Psoas muscle (tissue), 8 donors: ENCODE data around the gene NT5DC4. TPM values are rescaled to one million over a fixed set of nuclear protein-coding genes. Genes with fewer than 3 reads are reported as not detected.

Experiments
- ATAC-seq, 4 donors: fragments of 200-7000 bp; cut with Tn5 transposase; one replicate each; pipeline ENCODE4 v1.9.1; 2020; ENCODE audit warnings: moderate library complexity in 3 of 4, mild to moderate bottlenecking in 2 of 4
- DNase-seq, 2 donors: peaks; one replicate each; pipeline ENCODE4 v3.0.0-alpha.2; 2020
- H3K27ac ChIP-seq: fragments of 200-600 bp; one replicate; pipeline ENCODE4 v1.8.0; 2022
- H3K27me3 ChIP-seq, 3 donors: fragments of 200-600 bp in 1 of 3; one replicate each; pipeline versions ENCODE4 v1.6.1 to v1.8.0; 2013 to 2022; ENCODE audit warnings: low read length in 2 of 3, mild to moderate bottlenecking in 2 of 3, moderate library complexity in 1 of 3; ENCODE audit not compliant: insufficient read depth in 3 of 3
- H3K36me3 ChIP-seq, 2 donors: fragments of 200-600 bp in 1 of 2; one replicate each; pipeline versions ENCODE4 v1.6.1 to v1.8.0; 2013 to 2022; ENCODE audit warnings: low read depth in 1 of 2, mild to moderate bottlenecking in 1 of 2, moderate library complexity in 1 of 2; ENCODE audit not compliant: insufficient read depth in 1 of 2
- H3K4me1 ChIP-seq: fragments of 200-600 bp; one replicate; pipeline ENCODE4 v1.8.0; 2022
- H3K4me3 ChIP-seq: fragments of 200-600 bp; one replicate; pipeline ENCODE4 v1.8.0; 2022; ENCODE audit warnings: mild to moderate bottlenecking
- H3K9me3 ChIP-seq: fragments of 200-600 bp; one replicate; pipeline ENCODE4 v1.8.0; 2022
- CTCF ChIP-seq: fragments of 200-600 bp; IDR thresholded peaks from one replicate; pipeline ENCODE4 v1.8.0; 2022; ENCODE audit warnings: antibody characterized with exemption
- WGBS, 3 donors: extraction: QIAGEN DNeasy Blood & Tissue Kit; methylation state at CpG; one replicate each; pipeline versions ENCODE4 v1.1.6 to v1.1.7; 2013; 5-methylcytosine and 5-hydroxymethylcytosine counted together
- intact Hi-C, 2 donors: fragments of 100-400 bp; cut with DNase I; formaldehyde crosslinking; loops; one replicate each; pipeline versions ENCODE4 v1.11.0 to v1.14.2; 2022
- polyA plus RNA-seq, 3 donors: library from polyadenylated mRNA; stranded (reverse); fragments of 200-250 nt; gene quantifications; one replicate each; pipeline ENCODE4 v1.2.3, GENCODE V29; 2013
- total RNA-seq, 4 donors: library from RNA; stranded (reverse); fragmentation: NEBNext Ultra II Directional in 2 of 4; extraction: Animal tissue kit (Norgen Biotek cat#: 25700) in 2 of 4; gene quantifications; one replicate each; pipeline versions ENCODE4 v1.2.1 to v1.2.4, GENCODE V29; 2021 to 2023
- donor health status: healthy with polysubstance abuse.
- donor health status: DM: no; HTN: no; CAD: no; lungs with moderate emphysema.
- donor health status: Bipolar disorder and iron deficiency.
- donor health status: healthy.
- donor health status: DM: yes; HTN: yes; CAD: no.
- donor health status: DM: no; HTN: no; CAD: no.
- donor health status: DM: no; HTN: no; CAD: no.
- donor health status: DM: yes; HTN: yes; CAD: no.

The NT5DC4 gene
- total and polyA plus RNA-seq, 7 donors: not detected

- Histone ChIP-seq H3K4me3 (peak overlapping the region; percentile 9), H3K4me1 (no peaks in the 10 kb centered on the region), H3K27ac (no peak overlapping the region), H3K9me3 (no peaks in the 10 kb centered on the region), H3K27me3 (no peaks in the 10 kb centered on the region), H3K36me3 (no peaks in the 10 kb centered on the region)
- ATAC-seq (peak; percentile 89 to 97 (median 92)), DNase-seq (peak; percentile 64 to 73)
- intact Hi-C loops: loop anchor here (2.0 to 5.0 kb wide), 3 partner anchors 64 to 89 kb away; no protein-coding TSS in a partner anchor
- WGBS, 3 donors: 34 to 49% (median 38%) methylated on average over 9 of the region's 9 CpGs
- TF ChIP-seq CTCF: peak; percentile 73
Measured at GRCh38 chr2:112690853-112691401, 29.9 kb upstream of the NT5DC4 start.

GRCh38 chr2:112691881-112692281 is 28.9 kb upstream of the NT5DC4 start:
- no peak for TF ChIP-seq CTCF
- no peak for ATAC-seq
- Histone ChIP-seq H3K4me3 (no peak overlapping the region), H3K36me3 (no peaks in the 10 kb centered on the region), H3K9me3 (no peaks in the 10 kb centered on the region), H3K27me3 (no peaks in the 10 kb centered on the region), H3K27ac (no peak overlapping the region), H3K4me1 (no peaks in the 10 kb centered on the region)
- 56 to 66% (median 65%) methylated on average over 4 of the region's 4 CpGs for WGBS, 3 donors
- DNase-seq: no peak
- intact Hi-C loops: loop anchor here (2.0 to 5.0 kb wide), 3 partner anchors 65 to 90 kb away; no protein-coding TSS in a partner anchor

GRCh38 chr2:112692495-112692911 is 28.3 kb upstream of the NT5DC4 start:
- Histone ChIP-seq H3K27ac (no peak overlapping the region), H3K4me1 (no peaks in the 10 kb centered on the region), H3K4me3 (no peak overlapping the region), H3K9me3 (no peaks in the 10 kb centered on the region), H3K27me3 (no peaks in the 10 kb centered on the region), H3K36me3 (no peaks in the 10 kb centered on the region)
- TF ChIP-seq CTCF: no peak
- DNase-seq: peak in 1 of 2 donors; percentile 27
- peak; percentile 23 to 49 (median 30) for ATAC-seq
- 56 to 69% (median 67%) methylated on average over 5 of the region's 5 CpGs for WGBS, 3 donors
- intact Hi-C loops: loop anchor here (5.0 kb wide), 2 partner anchors 65 to 90 kb away; no protein-coding TSS in a partner anchor

- intact Hi-C loops: loop anchor here (5.0 kb wide), 2 partner anchors 66 to 91 kb away; no protein-coding TSS in a partner anchor
- no peak overlapping the region for H3K27ac ChIP-seq
Measured at GRCh38 chr2:112692918-112693317, 27.9 kb upstream of the NT5DC4 start.

More at GRCh38 chr2:112692918-112693317, 27.9 kb upstream of the NT5DC4 start:
- Histone ChIP-seq H3K4me3 (no peak overlapping the region), H3K4me1 (no peaks in the 10 kb centered on the region), H3K9me3 (no peaks in the 10 kb centered on the region), H3K27me3 (no peaks in the 10 kb centered on the region), H3K36me3 (no peaks in the 10 kb centered on the region)
- DNase-seq (no peak), ATAC-seq (no peak)
- no peak for TF ChIP-seq CTCF
- 83 to 91% (median 88%) methylated on average over 1 of the region's 1 CpG for WGBS, 3 donors
